ENCODE measurements around the gene ABCC3. TPM values are rescaled to one million over a fixed set of nuclear protein-coding genes. Genes with fewer than 3 reads are reported as not detected.

Gene ABCC3
- total RNA-seq, 1 experiment from 2014 or later, result 66.2 TPM

DNA sequence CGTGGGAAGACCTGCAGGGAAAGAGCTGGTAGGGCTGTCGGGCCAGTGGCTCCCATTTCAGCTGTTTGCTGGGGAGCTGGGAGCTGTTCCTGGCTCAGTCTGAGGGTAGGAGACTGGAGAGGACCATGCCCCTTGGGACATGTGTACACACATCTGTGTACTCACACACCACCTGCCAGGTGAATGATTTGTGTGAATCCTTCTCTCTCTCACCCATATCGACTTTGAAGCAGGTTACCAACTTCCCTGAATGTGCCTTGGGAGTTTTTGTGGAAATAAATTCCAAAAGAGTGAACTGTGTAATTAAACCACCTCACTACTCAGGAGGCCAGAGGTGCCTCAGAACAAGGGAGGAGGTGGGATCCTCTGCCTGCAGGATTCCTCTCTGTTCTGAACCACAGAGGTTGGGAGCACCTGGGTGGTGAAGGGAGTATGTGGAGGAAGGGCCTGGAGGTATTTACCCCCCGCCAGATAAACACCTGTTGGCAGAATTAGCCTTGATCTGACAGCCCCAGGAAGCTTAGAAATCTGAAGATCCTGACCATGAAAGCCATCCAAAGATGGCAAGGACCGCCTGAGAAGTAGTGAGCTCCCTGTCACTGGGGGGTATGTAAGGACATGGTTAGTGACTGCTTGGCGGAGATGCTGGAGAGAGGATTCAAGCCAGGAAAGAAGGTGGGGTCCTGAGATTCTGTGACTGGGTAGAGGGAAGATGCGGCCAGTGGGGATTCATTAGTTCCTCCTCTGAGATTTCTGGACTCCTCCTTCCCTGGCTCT is 3.3 kb downstream of the ABCC3 start:
- no peak for ATAC-seq
- Histone ChIP-seq H2AFZ (ENCODE audit: low read depth, low read length, poor library complexity, severe bottlenecking) (no peak overlapping the region), H3K79me2 (ENCODE audit: insufficient read depth, low read length) (peaks cover 38% of the 10 kb centered on the region), H3K4me3 (replicated peaks in 1 of 2; ENCODE audit: low read depth in 1 of 2, low read length in 2 of 2) (peak overlapping the region; percentile 3 to 43), H3K27ac (ENCODE audit: low read depth, low read length) (peak overlapping the region; percentile 95), H4K20me1 (ENCODE audit: insufficient read depth) (no peaks in the 10 kb centered on the region), H3K9ac (ENCODE audit: low read length) (peak overlapping the region; percentile 81), H3K4me1 (ENCODE audit: control insufficient read depth in 1 of 2, insufficient read depth in 2 of 2, low read length in 2 of 2) (peaks cover 79 to 95% of the 10 kb centered on the region in 2 experiments), H3K36me3 (ENCODE audit: control insufficient read depth in 1 of 2, insufficient read depth in 2 of 2, low read length in 2 of 2) (no peaks in the 10 kb centered on the region), H3K9me3 (ENCODE audit: control insufficient read depth in 1 of 2, insufficient read depth in 1 of 2, low read depth in 1 of 2, low read length in 2 of 2) (no peaks in the 10 kb centered on the region), H3K27me3 (ENCODE audit: insufficient read depth, low read length) (no peaks in the 10 kb centered on the region), H3K9me2 (ENCODE audit: insufficient read depth) (no peaks in the 10 kb centered on the region), H3K4me2 (ENCODE audit: low read length) (peak overlapping the region; percentile 87)
- TF ChIP-seq, protein P1, sequence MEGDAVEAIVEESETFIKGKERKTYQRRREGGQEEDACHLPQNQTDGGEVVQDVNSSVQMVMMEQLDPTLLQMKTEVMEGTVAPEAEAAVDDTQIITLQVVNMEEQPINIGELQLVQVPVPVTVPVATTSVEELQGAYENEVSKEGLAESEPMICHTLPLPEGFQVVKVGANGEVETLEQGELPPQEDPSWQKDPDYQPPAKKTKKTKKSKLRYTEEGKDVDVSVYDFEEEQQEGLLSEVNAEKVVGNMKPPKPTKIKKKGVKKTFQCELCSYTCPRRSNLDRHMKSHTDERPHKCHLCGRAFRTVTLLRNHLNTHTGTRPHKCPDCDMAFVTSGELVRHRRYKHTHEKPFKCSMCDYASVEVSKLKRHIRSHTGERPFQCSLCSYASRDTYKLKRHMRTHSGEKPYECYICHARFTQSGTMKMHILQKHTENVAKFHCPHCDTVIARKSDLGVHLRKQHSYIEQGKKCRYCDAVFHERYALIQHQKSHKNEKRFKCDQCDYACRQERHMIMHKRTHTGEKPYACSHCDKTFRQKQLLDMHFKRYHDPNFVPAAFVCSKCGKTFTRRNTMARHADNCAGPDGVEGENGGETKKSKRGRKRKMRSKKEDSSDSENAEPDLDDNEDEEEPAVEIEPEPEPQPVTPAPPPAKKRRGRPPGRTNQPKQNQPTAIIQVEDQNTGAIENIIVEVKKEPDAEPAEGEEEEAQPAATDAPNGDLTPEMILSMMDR (IDR thresholded peaks at IDR 0.05 in 2 of 3, conservative IDR thresholded peaks at IDR 0.05 in 1 of 3; ENCODE audit: borderline replicate concordance in 1 of 3, insufficient read depth in 1 of 3, low read depth in 2 of 3, low read length in 2 of 3), result no peak
- TF ChIP-seq EZH2 (IDR thresholded peaks at IDR 0.05) (no peak), POLR2A (IDR thresholded peaks at IDR 0.05; ENCODE audit: borderline replicate concordance, extremely low read depth, insufficient read depth, insufficient read length) (peak; percentile 20)
- BruUV-seq (replicated peaks), result TSS peak; percentile 48
- ChIA-PET CTCF (interaction anchor here (0.6 to 5.1 kb wide), 13 partner anchors 8 to 483 kb away, joined by 3 to 38 read pairs (median 5); partner anchors contain the start of genes CACNA1G and LRRC59), RAD21 (ENCODE audit: low non-redundant PET in 1 of 2, low total read pairs in 2 of 2, uncharacterized antibody in 2 of 2, unreplicated experiment in 2 of 2) (interaction anchor here (0.8 to 1.7 kb wide), 5 partner anchors 23 to 81 kb away, joined by 3 to 4 read pairs (median 3); partner anchors contain the start of gene LUC7L3 (in 1 of the 2)), POLR2A (interaction anchor here (0.7 to 5.3 kb wide), 17 partner anchors 9 to 228 kb away, joined by 3 to 59 read pairs (median 4); partner anchors contain the start of genes LUC7L3 and TOB1)
- DNase-seq (ENCODE audit: low read depth, low spot score), result no peak
- intact Hi-C loops (cut with micrococcal nuclease), result loop anchor here (2.0 to 10.0 kb wide), 2 partner anchors 49 to 227 kb away; partner anchors contain the start of gene TOB1

DNA sequence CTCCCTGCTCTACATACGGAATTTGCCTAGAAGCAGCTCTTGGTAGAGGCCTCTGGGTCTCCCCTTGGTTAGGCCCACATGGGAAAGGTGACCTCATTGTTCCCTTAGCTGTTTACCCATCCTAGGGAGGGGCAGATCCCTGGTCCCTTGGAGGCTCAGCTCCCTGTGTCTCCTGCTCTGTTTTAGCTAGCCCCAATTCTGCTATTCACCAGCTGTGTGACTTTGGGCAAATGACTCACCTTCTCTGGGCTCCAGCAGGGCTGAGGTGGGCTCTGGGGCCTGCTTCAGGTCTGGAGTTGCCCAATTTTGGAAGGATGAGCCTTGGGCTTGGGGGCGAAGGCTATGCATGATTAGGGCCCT is 3.9 kb downstream of the ABCC3 start:
- Histone ChIP-seq H3K9me2 (ENCODE audit: insufficient read depth) (no peaks in the 10 kb centered on the region), H3K79me2 (ENCODE audit: insufficient read depth, low read length) (peaks cover 38% of the 10 kb centered on the region), H3K36me3 (ENCODE audit: control insufficient read depth in 1 of 2, insufficient read depth in 2 of 2, low read length in 2 of 2) (no peaks in the 10 kb centered on the region), H3K4me1 (ENCODE audit: control insufficient read depth in 1 of 2, insufficient read depth in 2 of 2, low read length in 2 of 2) (peaks cover 84 to 95% of the 10 kb centered on the region in 2 experiments), H3K4me3 (replicated peaks in 1 of 2; ENCODE audit: low read depth in 1 of 2, low read length in 2 of 2) (peak overlapping the region; percentile 3 to 43), H4K20me1 (ENCODE audit: insufficient read depth) (no peaks in the 10 kb centered on the region), H2AFZ (ENCODE audit: low read depth, low read length, poor library complexity, severe bottlenecking) (no peak overlapping the region), H3K4me2 (ENCODE audit: low read length) (peak overlapping the region; percentile 87), H3K9me3 (ENCODE audit: control insufficient read depth in 1 of 2, insufficient read depth in 1 of 2, low read depth in 1 of 2, low read length in 2 of 2) (no peaks in the 10 kb centered on the region), H3K9ac (ENCODE audit: low read length) (peak overlapping the region; percentile 81), H3K27me3 (ENCODE audit: insufficient read depth, low read length) (no peaks in the 10 kb centered on the region), H3K27ac (ENCODE audit: low read depth, low read length) (peak overlapping the region; percentile 95)
- no TSS peak for BruUV-seq (replicated peaks)
- DNase-seq (ENCODE audit: low read depth, low spot score) (no peak), ATAC-seq (peak; percentile 44)
- POLR2A ChIA-PET, result interaction anchor here (0.8 to 5.3 kb wide), 21 partner anchors 9 to 241 kb away, joined by 3 to 59 read pairs (median 4); partner anchors contain the start of genes LRRC59, LUC7L3 and TOB1
- no peak for TF ChIP-seq EZH2phosphoT487 (IDR thresholded peaks at IDR 0.05; ENCODE audit: borderline replicate concordance)
- peak; percentile 15 for TF ChIP-seq POLR2A (IDR thresholded peaks at IDR 0.05; ENCODE audit: borderline replicate concordance, extremely low read depth, insufficient read depth, insufficient read length)
- TF ChIP-seq, protein P2, sequence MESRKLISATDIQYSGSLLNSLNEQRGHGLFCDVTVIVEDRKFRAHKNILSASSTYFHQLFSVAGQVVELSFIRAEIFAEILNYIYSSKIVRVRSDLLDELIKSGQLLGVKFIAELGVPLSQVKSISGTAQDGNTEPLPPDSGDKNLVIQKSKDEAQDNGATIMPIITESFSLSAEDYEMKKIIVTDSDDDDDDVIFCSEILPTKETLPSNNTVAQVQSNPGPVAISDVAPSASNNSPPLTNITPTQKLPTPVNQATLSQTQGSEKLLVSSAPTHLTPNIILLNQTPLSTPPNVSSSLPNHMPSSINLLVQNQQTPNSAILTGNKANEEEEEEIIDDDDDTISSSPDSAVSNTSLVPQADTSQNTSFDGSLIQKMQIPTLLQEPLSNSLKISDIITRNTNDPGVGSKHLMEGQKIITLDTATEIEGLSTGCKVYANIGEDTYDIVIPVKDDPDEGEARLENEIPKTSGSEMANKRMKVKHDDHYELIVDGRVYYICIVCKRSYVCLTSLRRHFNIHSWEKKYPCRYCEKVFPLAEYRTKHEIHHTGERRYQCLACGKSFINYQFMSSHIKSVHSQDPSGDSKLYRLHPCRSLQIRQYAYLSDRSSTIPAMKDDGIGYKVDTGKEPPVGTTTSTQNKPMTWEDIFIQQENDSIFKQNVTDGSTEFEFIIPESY (IDR thresholded peaks at IDR 0.05; ENCODE audit: extremely low read depth, insufficient replicate concordance, low read length), result no peak
- intact Hi-C loops (cut with micrococcal nuclease), result loop anchor here (2.0 to 10.0 kb wide), 2 partner anchors 48 to 226 kb away; partner anchors contain the start of gene TOB1
- RAD21 ChIA-PET (ENCODE audit: low non-redundant PET in 1 of 2, low total read pairs in 2 of 2, uncharacterized antibody in 2 of 2, unreplicated experiment in 2 of 2), result interaction anchor here (0.8 to 1.7 kb wide), 9 partner anchors 8 to 81 kb away, joined by 3 to 7 read pairs (median 4); partner anchors contain the start of gene LUC7L3 (in 1 of the 2)
- CTCF ChIA-PET, result interaction anchor here (0.6 to 5.1 kb wide), 16 partner anchors 8 to 484 kb away, joined by 3 to 38 read pairs (median 6); partner anchors contain the start of genes CACNA1G and LRRC59
